GM12878 (cell line): ENCODE data around the gene GJD2.

Experiments
- CTCF ChIP-seq, 3 experiments: IDR thresholded peaks in 2 of 3; conservative IDR thresholded peaks in 1 of 3; 2 replicates each; pipeline ENCODE4 v1.5.1; 2011; ENCODE audit warnings: low read depth in 3 of 3, low read length in 3 of 3, mild to moderate bottlenecking in 3 of 3, control low read depth in 2 of 3, moderate library complexity in 2 of 3, inconsistent platforms in 1 of 3, mixed read lengths in 1 of 3; ENCODE audit not compliant: control insufficient read depth in 2 of 3, insufficient read depth in 1 of 3; ENCODE audit errors: extremely low read depth in 1 of 3
- EGR1 ChIP-seq, 2 experiments: IDR thresholded peaks; 1 replicate in 1 of 2; 2 replicates in 1 of 2; pipeline ENCODE4 v1.6.1; 2011 to 2012; ENCODE audit warnings: low read depth in 2 of 2, low read length in 2 of 2, borderline replicate concordance in 1 of 2, mild to moderate bottlenecking in 1 of 2, moderate library complexity in 1 of 2
- RCOR1 ChIP-seq: conservative IDR thresholded peaks from 2 replicates; pipeline ENCODE4 v1.6.1; 2012; ENCODE audit warnings: low read depth, low read length, improper control_type of control experiment
- SP1 ChIP-seq: IDR thresholded peaks from one replicate; pipeline ENCODE4 v1.6.1; 2011; ENCODE audit warnings: low read depth, low read length
- SPI1 ChIP-seq: IDR thresholded peaks from 2 replicates; pipeline ENCODE4 v1.6.1; 2011; ENCODE audit warnings: low read depth, mild to moderate bottlenecking, low read length, moderate library complexity, borderline replicate concordance; ENCODE audit not compliant: insufficient read depth
- TAF1 ChIP-seq: IDR thresholded peaks from 2 replicates; pipeline ENCODE4 v1.6.1; 2011; ENCODE audit warnings: mild to moderate bottlenecking, low read depth, low read length, borderline replicate concordance
- TARDBP ChIP-seq: IDR thresholded peaks from 2 replicates; pipeline ENCODE4 v1.6.1; 2016; ENCODE audit warnings: borderline replicate concordance
- ZZZ3 ChIP-seq: IDR thresholded peaks from 2 replicates; pipeline ENCODE4 v1.6.1; 2011; ENCODE audit warnings: low read depth; ENCODE audit not compliant: control insufficient read depth, insufficient read length
- TF ChIP-seq, protein P1 (sequence below): IDR thresholded peaks from 2 replicates; pipeline ENCODE4 v1.6.1; 2012; ENCODE audit warnings: mild to moderate bottlenecking, low read depth, low read length
- TF ChIP-seq, protein P2 (sequence below): IDR thresholded peaks from 2 replicates; pipeline ENCODE4 v1.6.1; 2012; ENCODE audit warnings: improper control_type of control experiment, low read depth, low read length; ENCODE audit not compliant: insufficient replicate concordance

GRCh38 chr15:34782901-34783300 is 28.1 kb upstream of the GJD2 start:
- TF ChIP-seq CTCF (IDR thresholded peaks at IDR 0.05 in 2 of 3, conservative IDR thresholded peaks at IDR 0.05 in 1 of 3; ENCODE audit: control insufficient read depth in 2 of 3, extremely low read depth in 1 of 3, insufficient read depth in 1 of 3, low read depth in 3 of 3, low read length in 3 of 3) (no peak), TAF1 (no peak), RCOR1 (no peak), EGR1 (IDR thresholded peaks at IDR 0.05; ENCODE audit: borderline replicate concordance in 1 of 2, low read depth in 2 of 2, low read length in 2 of 2) (no peak), SPI1 (no peak), TARDBP (no peak), SP1 (no peak), ZZZ3 (no peak)
- TF ChIP-seq, protein P1, sequence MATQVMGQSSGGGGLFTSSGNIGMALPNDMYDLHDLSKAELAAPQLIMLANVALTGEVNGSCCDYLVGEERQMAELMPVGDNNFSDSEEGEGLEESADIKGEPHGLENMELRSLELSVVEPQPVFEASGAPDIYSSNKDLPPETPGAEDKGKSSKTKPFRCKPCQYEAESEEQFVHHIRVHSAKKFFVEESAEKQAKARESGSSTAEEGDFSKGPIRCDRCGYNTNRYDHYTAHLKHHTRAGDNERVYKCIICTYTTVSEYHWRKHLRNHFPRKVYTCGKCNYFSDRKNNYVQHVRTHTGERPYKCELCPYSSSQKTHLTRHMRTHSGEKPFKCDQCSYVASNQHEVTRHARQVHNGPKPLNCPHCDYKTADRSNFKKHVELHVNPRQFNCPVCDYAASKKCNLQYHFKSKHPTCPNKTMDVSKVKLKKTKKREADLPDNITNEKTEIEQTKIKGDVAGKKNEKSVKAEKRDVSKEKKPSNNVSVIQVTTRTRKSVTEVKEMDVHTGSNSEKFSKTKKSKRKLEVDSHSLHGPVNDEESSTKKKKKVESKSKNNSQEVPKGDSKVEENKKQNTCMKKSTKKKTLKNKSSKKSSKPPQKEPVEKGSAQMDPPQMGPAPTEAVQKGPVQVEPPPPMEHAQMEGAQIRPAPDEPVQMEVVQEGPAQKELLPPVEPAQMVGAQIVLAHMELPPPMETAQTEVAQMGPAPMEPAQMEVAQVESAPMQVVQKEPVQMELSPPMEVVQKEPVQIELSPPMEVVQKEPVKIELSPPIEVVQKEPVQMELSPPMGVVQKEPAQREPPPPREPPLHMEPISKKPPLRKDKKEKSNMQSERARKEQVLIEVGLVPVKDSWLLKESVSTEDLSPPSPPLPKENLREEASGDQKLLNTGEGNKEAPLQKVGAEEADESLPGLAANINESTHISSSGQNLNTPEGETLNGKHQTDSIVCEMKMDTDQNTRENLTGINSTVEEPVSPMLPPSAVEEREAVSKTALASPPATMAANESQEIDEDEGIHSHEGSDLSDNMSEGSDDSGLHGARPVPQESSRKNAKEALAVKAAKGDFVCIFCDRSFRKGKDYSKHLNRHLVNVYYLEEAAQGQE, result no peak
- TF ChIP-seq, protein P2, sequence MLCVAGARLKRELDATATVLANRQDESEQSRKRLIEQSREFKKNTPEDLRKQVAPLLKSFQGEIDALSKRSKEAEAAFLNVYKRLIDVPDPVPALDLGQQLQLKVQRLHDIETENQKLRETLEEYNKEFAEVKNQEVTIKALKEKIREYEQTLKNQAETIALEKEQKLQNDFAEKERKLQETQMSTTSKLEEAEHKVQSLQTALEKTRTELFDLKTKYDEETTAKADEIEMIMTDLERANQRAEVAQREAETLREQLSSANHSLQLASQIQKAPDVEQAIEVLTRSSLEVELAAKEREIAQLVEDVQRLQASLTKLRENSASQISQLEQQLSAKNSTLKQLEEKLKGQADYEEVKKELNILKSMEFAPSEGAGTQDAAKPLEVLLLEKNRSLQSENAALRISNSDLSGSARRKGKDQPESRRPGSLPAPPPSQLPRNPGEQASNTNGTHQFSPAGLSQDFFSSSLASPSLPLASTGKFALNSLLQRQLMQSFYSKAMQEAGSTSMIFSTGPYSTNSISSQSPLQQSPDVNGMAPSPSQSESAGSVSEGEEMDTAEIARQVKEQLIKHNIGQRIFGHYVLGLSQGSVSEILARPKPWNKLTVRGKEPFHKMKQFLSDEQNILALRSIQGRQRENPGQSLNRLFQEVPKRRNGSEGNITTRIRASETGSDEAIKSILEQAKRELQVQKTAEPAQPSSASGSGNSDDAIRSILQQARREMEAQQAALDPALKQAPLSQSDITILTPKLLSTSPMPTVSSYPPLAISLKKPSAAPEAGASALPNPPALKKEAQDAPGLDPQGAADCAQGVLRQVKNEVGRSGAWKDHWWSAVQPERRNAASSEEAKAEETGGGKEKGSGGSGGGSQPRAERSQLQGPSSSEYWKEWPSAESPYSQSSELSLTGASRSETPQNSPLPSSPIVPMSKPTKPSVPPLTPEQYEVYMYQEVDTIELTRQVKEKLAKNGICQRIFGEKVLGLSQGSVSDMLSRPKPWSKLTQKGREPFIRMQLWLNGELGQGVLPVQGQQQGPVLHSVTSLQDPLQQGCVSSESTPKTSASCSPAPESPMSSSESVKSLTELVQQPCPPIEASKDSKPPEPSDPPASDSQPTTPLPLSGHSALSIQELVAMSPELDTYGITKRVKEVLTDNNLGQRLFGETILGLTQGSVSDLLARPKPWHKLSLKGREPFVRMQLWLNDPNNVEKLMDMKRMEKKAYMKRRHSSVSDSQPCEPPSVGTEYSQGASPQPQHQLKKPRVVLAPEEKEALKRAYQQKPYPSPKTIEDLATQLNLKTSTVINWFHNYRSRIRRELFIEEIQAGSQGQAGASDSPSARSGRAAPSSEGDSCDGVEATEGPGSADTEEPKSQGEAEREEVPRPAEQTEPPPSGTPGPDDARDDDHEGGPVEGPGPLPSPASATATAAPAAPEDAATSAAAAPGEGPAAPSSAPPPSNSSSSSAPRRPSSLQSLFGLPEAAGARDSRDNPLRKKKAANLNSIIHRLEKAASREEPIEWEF, result no peak
